Measurements from ENCODE around the gene WT1. TPM values are rescaled to one million over a fixed set of nuclear protein-coding genes. Genes with fewer than 3 reads are reported as not detected.

WT1 gene
- total and polyA plus RNA-seq, 2 donors (not counting 3 experiments of a cell fraction or from before 2014, with no cell fraction given): not detected

- Histone ChIP-seq H3K4me3 (replicated peaks in 1 of 3; ENCODE audit: insufficient read depth in 1 of 3, low read depth in 1 of 3, low read length in 3 of 3) (no peak overlapping the region), H3K4me2 (ENCODE audit: insufficient read depth, low read length) (no peak overlapping the region), H3K79me2 (ENCODE audit: control insufficient read depth, insufficient read depth, low read length) (no peaks in the 10 kb centered on the region), H3K9ac (replicated peaks; ENCODE audit: extremely low read depth, insufficient read depth, low read length) (no peak overlapping the region), H4K20me1 (replicated peaks; ENCODE audit: control insufficient read depth, extremely low read depth, insufficient read depth, low read length) (no peaks in the 10 kb centered on the region), H3K9me1 (replicated peaks; ENCODE audit: control insufficient read depth, extremely low read depth, insufficient read depth, low read length) (no peaks in the 10 kb centered on the region), H3K27ac (ENCODE audit: insufficient read depth, low read depth, low read length) (no peak overlapping the region), H3K9me3 (replicated peaks; ENCODE audit: control insufficient read depth, insufficient read depth, low read length) (no peaks in the 10 kb centered on the region), H3K4me1 (ENCODE audit: control insufficient read depth, extremely low read depth, insufficient read depth, low read length) (no peaks in the 10 kb centered on the region), H2AFZ (ENCODE audit: low read depth, low read length) (no peak overlapping the region), H3K27me3 (ENCODE audit: control insufficient read depth in 2 of 2, insufficient read depth in 2 of 2, low read length in 2 of 2) (peaks cover 53 to 69% of the 10 kb centered on the region in 2 experiments), H3K36me3 (ENCODE audit: control insufficient read depth in 2 of 2, extremely low read depth in 1 of 2, insufficient read depth in 2 of 2, low read length in 2 of 2) (no peaks in the 10 kb centered on the region)
- DNase-seq (ENCODE audit: low read depth, low spot score) (no peak), FAIRE-seq (no peak)
- dilution Hi-C loops (cut with MboI; ENCODE audit: extremely low pct_ligation_motif_present, low sequenced_read_pairs) (no loop called here), intact Hi-C loops (cut with micrococcal nuclease) (no loop called here)
- TF ChIP-seq FOS (IDR thresholded peaks at IDR 0.05; ENCODE audit: borderline replicate concordance, insufficient read depth, low read length) (no peak), MYC (IDR thresholded peaks at IDR 0.05; ENCODE audit: low read depth, low read length) (no peak), POLR2A (IDR thresholded peaks at IDR 0.05; ENCODE audit: low read depth, low read length) (no peak), CTCF (IDR thresholded peaks at IDR 0.05; ENCODE audit: extremely low read depth in 1 of 2, insufficient read depth in 1 of 2, low read depth in 1 of 2, low read length in 2 of 2) (no peak), JUN (IDR thresholded peaks at IDR 0.05; ENCODE audit: borderline replicate concordance, insufficient read depth, insufficient read length, low read depth) (no peak), GATA2 (IDR thresholded peaks at IDR 0.05; ENCODE audit: insufficient read depth, insufficient read length, low read depth, low read length) (no peak), EZH2 (IDR thresholded peaks at IDR 0.05; ENCODE audit: borderline replicate concordance, low read depth, low read length, severe bottlenecking) (no peak), POLR2AphosphoS5 (IDR thresholded peaks at IDR 0.05; ENCODE audit: insufficient read depth, low read depth, low read length) (no peak)
- TF ChIP-seq, protein P1, sequence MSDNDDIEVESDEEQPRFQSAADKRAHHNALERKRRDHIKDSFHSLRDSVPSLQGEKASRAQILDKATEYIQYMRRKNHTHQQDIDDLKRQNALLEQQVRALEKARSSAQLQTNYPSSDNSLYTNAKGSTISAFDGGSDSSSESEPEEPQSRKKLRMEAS (IDR thresholded peaks at IDR 0.05; ENCODE audit: insufficient read depth, insufficient read length): no peak
- CTCF ChIA-PET: interaction anchor here (0.7 to 1.0 kb wide), 2 partner anchors 15 to 40 kb away, joined by 3 read pairs; no protein-coding TSS in a partner anchor
- POLR2A ChIA-PET: no interaction called here
- BruUV-seq (replicated peaks): no TSS peak
These were observed 9.6 kb downstream of the WT1 start for GRCh38 chr11:32425761-32426160.

Measured in endothelial cell of umbilical vein (primary cell).